ENCODE data around the gene RFX3. TPM values are rescaled to one million over a fixed set of nuclear protein-coding genes. Genes with fewer than 3 reads are reported as not detected.

Gene RFX3
- total RNA-seq, 4 donors from 2014 or later: 2.1 to 11.5 (median 7.3) TPM

GRCh38 chr9:3170819-3171218 is 355.0 kb downstream of the RFX3 start:
- no peaks in the 10 kb centered on the region for H3K4me1 ChIP-seq
- H3K27me3 ChIP-seq: no peaks in the 10 kb centered on the region
- TF ChIP-seq POLR2A (IDR thresholded peaks at IDR 0.05) (no peak), CTCF (IDR thresholded peaks at IDR 0.05 in 4 of 5, conservative IDR thresholded peaks at IDR 0.05 in 1 of 5) (no peak)
- H3K36me3 ChIP-seq: no peaks in the 10 kb centered on the region
- no peak overlapping the region for H3K4me3 ChIP-seq
- in situ Hi-C loops (cut with MboI; ENCODE audit: low sequenced_read_pairs in 4 of 4) (no loop called here), intact Hi-C loops (cut with DNase I; ENCODE audit: low total_unique reads) (no loop called here)
- H3K9me3 ChIP-seq: no peaks in the 10 kb centered on the region
- no peak for ATAC-seq
- no peak for DNase-seq
- H3K27ac ChIP-seq: no peak overlapping the region

Measured in gastrocnemius medialis (tissue), 4 donors.